ENCODE results near the gene CNBD2. TPM values are rescaled to one million over a fixed set of nuclear protein-coding genes. Genes with fewer than 3 reads are reported as not detected.
"Not testable (repeated sequence)": the region's sequence is repeated elsewhere in the genome, so short reads cannot be mapped to it uniquely, and the experiment has no call there.

The CNBD2 gene
- total and polyA plus RNA-seq, 2 donors, result 1.9 to 8.6 TPM

DNA sequence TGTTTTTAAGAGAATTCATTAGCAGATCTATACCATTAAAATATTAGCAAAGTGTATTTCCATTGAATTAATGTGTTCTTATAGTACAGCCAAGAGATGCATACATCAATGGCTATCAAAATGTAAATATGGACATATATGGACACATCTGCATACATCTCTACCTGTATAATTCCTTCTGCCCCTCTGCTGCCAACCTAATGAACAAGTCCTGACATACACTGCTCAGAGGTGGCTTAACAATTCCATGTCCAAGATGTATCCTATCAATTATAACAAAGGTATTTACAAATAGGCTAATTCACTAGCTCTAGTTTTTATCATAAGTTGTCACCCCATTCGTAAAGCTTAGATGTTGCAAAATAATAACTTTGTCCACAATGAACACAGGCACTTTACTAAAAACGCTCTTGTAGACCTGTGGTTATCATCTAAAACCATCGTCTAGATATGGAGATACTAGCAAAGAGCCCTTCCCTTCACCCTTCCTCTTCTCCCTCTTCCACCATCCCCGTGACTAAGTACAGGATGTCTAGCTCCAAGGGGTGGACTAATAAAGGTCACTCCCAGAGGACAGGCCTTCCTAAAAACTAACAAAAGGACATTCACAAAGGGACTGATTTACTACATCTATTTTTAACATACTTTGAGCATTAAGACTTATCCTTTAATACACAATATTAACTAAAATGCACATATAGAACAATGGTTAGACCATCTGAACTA is 77.8 kb downstream of the CNBD2 start:
- WGBS, result 66% methylated on average over 4 of the region's 4 CpGs
- not testable (repeated sequence) for H3K4me1 ChIP-seq (ENCODE audit: insufficient read depth); H3K4me3 ChIP-seq (ENCODE audit: low read depth, low read length); DNase-seq (ENCODE audit: extremely low spot score); H3K36me3 ChIP-seq (ENCODE audit: insufficient read depth); H3K27ac ChIP-seq (ENCODE audit: low read depth)

DNA sequence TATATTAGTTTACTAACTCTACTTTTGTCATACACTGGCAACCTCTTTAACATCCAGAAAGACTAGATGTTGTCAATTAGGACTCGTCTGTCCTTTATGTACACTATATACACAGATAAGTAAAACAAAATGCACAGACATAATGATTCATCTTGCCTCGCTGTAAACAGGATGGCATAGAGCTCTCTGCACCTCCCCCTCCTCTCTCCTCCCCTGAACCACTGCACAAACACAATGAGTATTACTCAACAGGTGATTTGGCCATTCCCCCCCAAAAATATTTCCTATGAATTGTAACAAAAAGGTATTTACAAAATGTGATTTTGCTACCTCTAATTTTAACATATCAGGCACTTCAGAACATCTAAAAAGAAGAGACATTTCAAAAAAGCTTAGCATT is 81.0 kb downstream of the CNBD2 start:
- not testable (repeated sequence) for H3K4me1 ChIP-seq (ENCODE audit: insufficient read depth); H3K27ac ChIP-seq (ENCODE audit: low read depth); DNase-seq (ENCODE audit: extremely low spot score); H3K4me3 ChIP-seq (ENCODE audit: low read depth, low read length); H3K36me3 ChIP-seq (ENCODE audit: insufficient read depth)
- WGBS, result 0% methylated on average over 2 of the region's 2 CpGs

DNA sequence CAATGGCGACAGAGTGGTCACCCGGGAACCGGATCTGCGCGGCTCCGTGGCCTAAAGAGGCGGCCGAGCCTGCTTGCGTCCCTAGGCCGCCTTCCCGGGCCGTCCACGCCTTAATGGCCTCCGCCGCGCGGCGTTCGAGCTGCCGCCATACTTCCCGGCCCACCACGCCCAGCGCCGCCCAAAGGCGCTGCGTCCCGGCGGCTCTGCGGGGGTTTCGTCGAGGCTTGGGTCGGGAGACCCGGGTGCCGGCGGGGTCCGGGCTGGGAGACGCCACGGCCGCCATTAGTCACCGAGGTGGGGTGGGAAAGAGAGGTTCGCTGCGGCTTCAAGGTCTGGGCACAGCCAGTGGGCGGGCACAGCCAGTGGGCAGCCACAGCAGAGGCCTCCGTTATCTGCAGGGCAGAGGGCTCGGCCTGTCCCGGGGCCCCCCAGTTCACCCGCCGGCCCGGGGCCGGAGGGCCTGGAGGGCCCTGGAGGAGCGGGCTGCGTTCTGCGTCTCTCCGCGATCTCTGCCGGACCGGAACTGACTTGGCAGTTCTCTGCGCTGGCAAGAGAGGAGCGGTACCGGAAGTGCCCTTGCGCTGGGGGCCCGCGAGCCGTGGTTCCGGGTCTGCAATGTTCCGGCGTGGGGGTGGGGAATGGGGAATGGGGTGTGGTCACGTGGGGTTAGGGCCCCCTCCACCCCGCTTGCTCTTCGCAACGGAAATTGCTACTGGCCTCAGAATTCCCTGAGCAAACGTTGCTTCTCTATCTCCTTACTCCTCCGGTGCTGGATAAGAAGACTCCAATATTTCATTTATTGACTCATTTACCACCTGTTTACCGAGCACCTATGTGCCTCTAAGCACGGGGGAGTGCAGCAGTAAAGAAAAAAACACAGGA is 82.3 kb downstream of the CNBD2 start:
- WGBS, result under 1% methylated on average over 75 of the region's 75 CpGs
- no peaks in the 10 kb centered on the region for H3K4me1 ChIP-seq (ENCODE audit: insufficient read depth)
- DNase-seq (ENCODE audit: extremely low spot score), result peak; percentile 80
- H3K4me3 ChIP-seq (ENCODE audit: low read depth, low read length), result peak overlapping the region; percentile 64
- peak overlapping the region; percentile 98 for H3K27ac ChIP-seq (ENCODE audit: low read depth)
- no peaks in the 10 kb centered on the region for H3K36me3 ChIP-seq (ENCODE audit: insufficient read depth)

DNA sequence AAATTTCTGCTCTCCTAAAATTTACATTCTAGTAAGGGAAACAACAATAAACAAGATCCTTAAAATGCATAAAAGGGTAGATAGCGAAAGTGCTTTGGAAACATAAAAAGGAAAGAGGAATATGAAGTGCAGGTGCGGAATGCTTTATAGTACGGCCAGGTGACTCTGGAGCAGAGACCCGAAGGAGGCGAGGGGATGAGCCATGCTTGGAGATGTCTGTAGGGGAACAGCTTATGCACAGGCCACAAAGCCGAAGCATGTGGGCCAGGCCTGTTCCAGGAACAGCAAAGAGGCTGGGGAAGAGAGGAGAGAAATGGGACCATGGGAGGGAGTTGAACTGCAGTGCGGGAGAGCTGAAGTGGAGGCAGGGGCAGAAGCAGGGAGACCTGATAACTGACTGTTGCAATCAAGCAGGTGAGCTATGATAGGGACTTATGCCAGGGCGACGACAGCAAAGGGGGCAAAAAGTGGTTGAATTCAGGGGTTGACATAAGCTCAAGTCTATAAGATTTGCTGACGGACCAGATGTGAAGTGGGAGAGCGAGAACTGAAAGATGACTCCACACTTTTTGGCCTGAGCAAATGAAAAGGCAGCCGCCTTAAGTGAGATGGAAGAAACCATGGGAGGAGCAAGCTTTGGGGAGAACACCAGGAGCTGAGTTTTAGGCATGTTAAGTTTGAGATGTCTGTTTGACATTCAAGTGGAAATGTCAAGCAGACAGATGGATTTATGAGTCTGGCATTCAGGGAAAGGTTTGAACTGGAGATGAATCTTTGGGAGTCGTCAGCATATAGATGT is 83.1 kb downstream of the CNBD2 start:
- H3K27ac ChIP-seq (ENCODE audit: low read depth), result peak overlapping the region; percentile 98
- DNase-seq (ENCODE audit: extremely low spot score), result no peak
- H3K4me3 ChIP-seq (ENCODE audit: low read depth, low read length), result peak overlapping the region; percentile 64
- H3K4me1 ChIP-seq (ENCODE audit: insufficient read depth), result no peaks in the 10 kb centered on the region
- 76% methylated on average over 13 of the region's 13 CpGs for WGBS
- no peaks in the 10 kb centered on the region for H3K36me3 ChIP-seq (ENCODE audit: insufficient read depth)

DNA sequence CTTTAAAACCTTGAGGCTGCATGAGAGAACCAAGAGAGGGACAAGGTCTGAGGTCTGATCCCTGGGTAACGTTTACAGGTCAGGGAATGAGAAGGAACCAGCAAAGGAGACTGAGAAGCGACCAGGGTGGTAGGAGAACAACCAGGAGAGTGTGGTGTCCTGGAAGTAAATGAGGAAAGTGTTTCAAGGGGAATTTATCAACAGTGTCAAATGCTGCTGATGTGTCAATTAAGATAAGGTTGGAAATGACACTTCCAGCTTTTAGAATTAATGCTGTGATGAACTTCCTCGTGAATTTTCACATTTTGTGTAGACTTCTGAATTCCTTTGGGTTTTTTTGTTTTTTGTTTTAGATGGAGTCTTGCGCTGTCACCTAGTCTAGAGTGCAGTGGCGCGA is 83.7 kb downstream of the CNBD2 start:
- DNase-seq (ENCODE audit: extremely low spot score), result no peak
- no peaks in the 10 kb centered on the region for H3K36me3 ChIP-seq (ENCODE audit: insufficient read depth)
- 84% methylated on average over 6 of the region's 6 CpGs for WGBS
- H3K4me1 ChIP-seq (ENCODE audit: insufficient read depth), result no peaks in the 10 kb centered on the region
- H3K4me3 ChIP-seq (ENCODE audit: low read depth, low read length), result no peak overlapping the region
- no peak overlapping the region for H3K27ac ChIP-seq (ENCODE audit: low read depth)

DNA sequence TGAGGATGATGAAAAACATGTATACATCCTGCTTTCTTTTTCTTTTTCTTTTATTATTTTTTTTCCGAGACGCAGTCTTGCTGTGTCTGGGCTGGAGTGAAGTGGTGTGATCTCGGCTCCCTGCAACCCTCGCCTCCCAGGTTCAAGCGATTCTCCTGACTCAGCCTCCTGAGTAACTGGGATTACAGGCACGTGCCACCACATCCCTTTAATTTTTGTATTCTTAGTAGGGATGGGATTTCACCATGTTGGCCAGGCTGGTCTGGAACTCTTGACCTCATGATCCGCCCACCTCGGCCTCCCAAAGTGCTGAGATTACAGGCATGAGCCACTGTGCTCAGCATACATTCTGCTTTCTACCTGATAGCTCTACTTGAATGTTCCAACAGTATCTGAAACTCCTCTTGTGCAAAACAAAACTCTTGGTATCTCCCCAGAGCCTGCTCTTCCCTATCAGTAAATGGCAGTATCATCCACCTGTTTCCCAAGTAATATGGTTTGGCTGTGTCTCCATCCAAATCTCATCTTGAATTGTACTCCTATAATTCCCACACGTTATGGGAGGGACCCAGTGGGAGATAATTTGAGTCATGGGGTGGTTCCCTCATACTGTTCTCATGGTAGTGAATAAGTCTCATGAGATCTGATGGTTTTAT is 85.6 kb downstream of the CNBD2 start:
- H3K27ac ChIP-seq (ENCODE audit: low read depth); H3K4me1 ChIP-seq (ENCODE audit: insufficient read depth); H3K4me3 ChIP-seq (ENCODE audit: low read depth, low read length); H3K36me3 ChIP-seq (ENCODE audit: insufficient read depth); DNase-seq (ENCODE audit: extremely low spot score): not testable (repeated sequence)
- WGBS, result 85% methylated on average over 9 of the region's 9 CpGs

DNA sequence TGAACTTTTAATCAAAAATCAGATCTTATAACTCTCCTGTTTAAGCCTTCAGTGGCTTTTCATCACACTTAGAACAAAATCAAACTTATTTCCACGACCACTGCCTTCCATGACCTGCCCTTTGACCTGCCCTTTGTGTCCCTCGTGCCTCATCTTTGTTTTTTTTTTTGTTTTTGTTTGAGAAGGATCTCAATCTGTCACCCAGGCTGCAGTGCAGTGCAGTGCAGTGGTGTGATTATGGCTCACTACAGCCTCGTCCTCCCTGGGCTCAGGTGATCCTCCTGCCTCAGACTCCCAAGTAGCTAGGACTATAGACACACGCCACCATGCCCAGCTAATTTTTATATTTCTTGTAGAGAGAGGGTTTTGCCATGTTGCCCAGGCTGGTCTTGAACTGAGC is 86.8 kb downstream of the CNBD2 start:
- H3K4me3 ChIP-seq (ENCODE audit: low read depth, low read length), result no peak overlapping the region
- 70% methylated on average over 4 of the region's 4 CpGs for WGBS
- no peak for DNase-seq (ENCODE audit: extremely low spot score)
- no peak overlapping the region for H3K27ac ChIP-seq (ENCODE audit: low read depth)
- H3K36me3 ChIP-seq (ENCODE audit: insufficient read depth), result no peaks in the 10 kb centered on the region
- no peaks in the 10 kb centered on the region for H3K4me1 ChIP-seq (ENCODE audit: insufficient read depth)

DNA sequence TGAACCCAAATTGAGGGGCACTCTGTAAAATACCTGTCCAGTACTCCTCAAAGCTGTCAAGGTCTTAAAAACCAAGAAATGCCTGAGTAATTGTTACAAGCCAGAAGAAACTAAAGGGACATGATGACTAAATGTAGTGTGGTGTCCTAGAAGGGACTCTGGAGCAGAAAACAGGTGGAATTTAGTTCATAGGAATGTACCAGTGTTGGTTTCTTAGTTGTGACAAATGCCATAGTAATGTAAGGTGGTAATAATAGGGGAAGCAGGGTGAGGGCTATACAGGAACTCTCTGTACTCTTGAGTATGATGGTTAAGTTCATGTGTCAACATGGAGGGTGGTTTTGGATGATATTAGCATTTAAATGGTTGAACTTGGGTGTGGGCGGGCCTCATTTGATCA is 92.3 kb downstream of the CNBD2 start:
- no peaks in the 10 kb centered on the region for H3K36me3 ChIP-seq (ENCODE audit: insufficient read depth)
- 98% methylated on average over 1 of the region's 1 CpG for WGBS
- H3K4me3 ChIP-seq (ENCODE audit: low read depth, low read length), result peak overlapping the region; percentile 8
- no peaks in the 10 kb centered on the region for H3K4me1 ChIP-seq (ENCODE audit: insufficient read depth)
- DNase-seq (ENCODE audit: extremely low spot score), result no peak
- H3K27ac ChIP-seq (ENCODE audit: low read depth), result no peak overlapping the region

DNA sequence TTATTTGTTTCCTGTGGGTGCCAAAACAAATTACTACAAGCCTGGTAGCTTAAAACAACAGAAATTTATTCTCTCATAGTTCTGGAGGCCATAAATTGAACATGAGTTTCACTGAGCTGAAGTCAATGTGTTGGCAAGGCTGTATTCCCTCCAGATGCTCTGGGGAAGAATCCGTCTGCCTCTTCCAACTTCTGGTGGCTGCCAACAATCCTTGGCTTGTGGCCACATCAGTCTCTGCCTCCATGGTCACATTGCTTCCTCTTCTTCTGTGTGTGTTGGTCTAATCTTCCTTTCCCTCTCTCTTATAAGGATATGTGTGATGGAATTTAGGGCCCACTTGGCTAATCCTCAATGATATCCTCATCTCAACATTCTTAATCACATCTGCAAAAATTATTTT is 93.4 kb downstream of the CNBD2 start:
- WGBS, result 25% methylated on average over 1 of the region's 1 CpG
- no peaks in the 10 kb centered on the region for H3K4me1 ChIP-seq (ENCODE audit: insufficient read depth)
- no peaks in the 10 kb centered on the region for H3K36me3 ChIP-seq (ENCODE audit: insufficient read depth)
- H3K27ac ChIP-seq (ENCODE audit: low read depth), result no peak overlapping the region
- no peak overlapping the region for H3K4me3 ChIP-seq (ENCODE audit: low read depth, low read length)
- DNase-seq (ENCODE audit: extremely low spot score), result no peak

DNA sequence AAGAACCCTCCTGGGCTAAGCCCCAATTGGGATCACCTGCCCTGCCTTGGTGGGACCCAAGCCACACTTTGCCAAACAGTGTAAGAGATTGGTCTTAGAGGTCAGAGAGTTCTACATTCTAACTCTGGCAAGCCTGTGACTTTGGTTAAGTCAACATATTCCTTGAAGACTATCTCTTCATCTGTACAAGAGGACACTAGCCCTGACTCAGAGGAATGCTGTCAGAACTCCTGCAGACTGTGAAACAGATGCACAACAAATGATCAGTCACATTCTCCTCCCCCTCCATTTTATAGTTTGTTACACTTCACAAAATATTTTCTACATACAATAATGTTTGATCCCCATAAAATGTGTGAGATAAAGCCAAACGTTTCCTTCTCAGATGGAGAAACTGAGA is 94.4 kb downstream of the CNBD2 start:
- 45% methylated on average over 1 of the region's 1 CpG for WGBS
- Histone ChIP-seq H3K36me3 (ENCODE audit: insufficient read depth) (no peaks in the 10 kb centered on the region), H3K27ac (ENCODE audit: low read depth) (no peak overlapping the region), H3K4me3 (ENCODE audit: low read depth, low read length) (no peak overlapping the region), H3K4me1 (ENCODE audit: insufficient read depth) (no peaks in the 10 kb centered on the region)
- no peak for DNase-seq (ENCODE audit: extremely low spot score)

DNA sequence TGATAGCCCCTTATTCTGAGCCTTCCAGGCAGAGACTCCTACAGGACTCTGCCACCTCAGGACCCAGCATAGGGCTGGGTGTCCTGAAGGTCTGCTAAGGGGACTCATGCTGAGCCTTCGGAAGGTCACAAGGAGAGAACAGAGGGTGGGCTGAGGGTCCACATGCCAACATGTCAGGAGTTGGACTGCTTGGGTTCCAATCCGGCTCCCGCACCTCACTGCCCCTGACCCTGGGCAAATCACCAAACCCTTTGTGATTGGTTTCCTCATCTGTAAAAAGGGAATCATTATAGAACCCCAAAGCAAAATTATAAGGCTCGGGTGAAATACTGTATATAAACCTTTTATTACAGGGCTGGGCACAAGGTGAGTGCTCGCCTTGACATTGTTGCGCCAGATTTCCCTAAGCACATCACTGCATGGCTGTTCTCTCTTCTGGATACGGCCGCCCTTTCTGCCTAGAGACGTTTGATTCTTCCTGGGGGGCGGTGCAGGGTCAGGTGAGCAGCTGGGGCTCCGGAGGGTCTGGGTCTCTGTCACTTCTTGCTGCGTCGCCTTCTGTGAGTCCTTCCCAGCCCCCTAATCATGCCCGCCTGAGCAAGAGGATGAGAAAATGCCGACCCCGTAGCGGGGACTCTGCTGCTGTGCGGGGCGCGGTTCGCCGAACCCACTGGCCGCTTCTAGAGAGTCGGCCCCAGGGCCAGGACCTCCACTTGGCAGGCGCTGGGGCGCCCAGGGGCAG is 95.7 kb downstream of the CNBD2 start:
- H3K36me3 ChIP-seq (ENCODE audit: insufficient read depth), result no peaks in the 10 kb centered on the region
- H3K27ac ChIP-seq (ENCODE audit: low read depth), result peak overlapping the region; percentile 44
- 22% methylated on average over 26 of the region's 26 CpGs for WGBS
- H3K4me3 ChIP-seq (ENCODE audit: low read depth, low read length), result peak overlapping the region; percentile 62
- H3K4me1 ChIP-seq (ENCODE audit: insufficient read depth), result no peaks in the 10 kb centered on the region
- DNase-seq (ENCODE audit: extremely low spot score), result no peak

DNA sequence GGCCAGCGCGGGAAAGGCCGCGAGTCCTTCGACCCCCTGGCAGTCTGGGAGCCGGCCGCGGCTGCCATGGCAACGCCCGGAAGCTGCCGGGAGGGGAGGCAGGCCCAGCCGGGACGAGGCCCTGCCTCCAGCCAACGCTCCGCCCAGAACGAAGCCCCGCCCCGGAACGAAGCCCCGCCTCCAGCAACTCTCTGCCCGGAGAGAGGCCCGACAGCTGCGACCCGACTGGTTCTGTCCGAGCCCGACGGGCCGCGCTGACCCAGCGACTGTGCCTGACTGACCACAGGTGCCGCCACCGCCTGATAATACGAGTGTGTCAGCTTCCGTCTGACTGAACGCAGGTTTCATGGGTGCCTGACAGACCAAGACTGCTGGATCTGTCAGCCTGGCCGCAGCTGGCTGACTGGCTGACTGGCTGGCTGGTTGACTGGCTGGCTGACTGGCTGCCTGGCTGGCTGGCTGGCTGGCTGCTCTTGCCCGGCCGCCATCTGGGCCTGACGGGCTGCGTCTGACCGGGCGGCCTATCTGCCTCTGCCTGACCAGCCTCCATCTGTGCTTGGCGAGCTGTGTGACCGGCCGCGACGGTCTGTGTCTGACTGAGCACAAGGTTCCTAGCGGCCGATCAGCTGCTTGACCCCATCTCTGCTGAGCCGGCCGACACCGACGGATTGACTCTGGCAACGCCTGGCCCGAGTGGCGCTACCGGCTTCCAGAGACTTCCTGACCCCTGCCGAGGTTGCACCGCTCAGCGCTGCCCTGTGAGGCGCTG is 96.5 kb downstream of the CNBD2 start:
- Histone ChIP-seq H3K36me3 (ENCODE audit: insufficient read depth) (no peaks in the 10 kb centered on the region), H3K27ac (ENCODE audit: low read depth) (peak overlapping the region; percentile 60), H3K4me1 (ENCODE audit: insufficient read depth) (no peaks in the 10 kb centered on the region), H3K4me3 (ENCODE audit: low read depth, low read length) (peak overlapping the region; percentile 62)
- DNase-seq (ENCODE audit: extremely low spot score), result peak; percentile 65
- WGBS, result 4% methylated on average over 61 of the region's 61 CpGs

All from urinary bladder (tissue), 4 donors.